ENCODE results near the gene FKRP.

DNA sequence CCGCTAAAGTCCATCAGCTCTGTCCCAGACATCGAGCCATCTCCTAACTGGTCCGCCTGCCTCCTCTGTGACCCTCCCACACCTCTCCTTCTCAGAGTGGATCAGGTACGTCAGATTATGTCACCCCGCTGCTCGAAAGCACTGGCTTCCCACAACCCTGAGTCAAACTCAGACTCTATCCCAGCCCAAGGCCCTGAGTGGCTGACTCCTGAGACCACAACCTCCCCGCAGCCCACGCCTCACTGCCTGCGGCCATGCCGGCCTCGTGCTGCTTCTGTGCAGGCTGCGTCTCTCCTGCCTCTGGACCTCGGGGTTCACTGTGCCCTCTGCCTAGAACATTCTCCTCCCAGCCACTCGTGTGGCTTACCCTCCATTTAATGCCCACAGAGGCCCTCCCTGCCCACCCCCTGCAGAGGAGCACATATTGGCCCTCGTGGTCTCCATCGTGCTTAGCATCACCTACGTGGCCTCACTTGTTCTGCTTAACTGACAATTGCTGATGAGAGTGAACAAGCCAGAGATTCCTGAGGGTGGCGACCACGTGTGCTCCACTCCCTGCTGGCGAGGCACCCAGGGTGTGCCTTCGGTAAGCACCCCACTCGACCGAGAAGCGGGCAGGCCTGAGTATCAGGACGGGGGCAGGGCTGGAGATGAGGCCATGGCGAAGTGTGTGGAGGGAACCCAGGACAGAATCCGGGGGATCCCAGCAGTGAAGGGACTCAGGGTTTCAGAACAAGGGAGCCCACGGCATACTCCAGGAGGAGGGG lies 13.5 kb upstream of the FKRP start:
- TF ChIP-seq HMGXB4 (CRISPR knock-in tag; IDR thresholded peaks at IDR 0.05; ENCODE audit: borderline replicate concordance) (no peak), CTCF (IDR thresholded peaks at IDR 0.05) (no peak), POLR2A (IDR thresholded peaks at IDR 0.05; ENCODE audit: low read length) (no peak), POLR2AphosphoS2 (conservative IDR thresholded peaks at IDR 0.05; ENCODE audit: low read length) (no peak)

All from A549 (cell line).